A549 (cell line): ENCODE measurements around the gene HOXD12. TPM values are rescaled to one million over a fixed set of nuclear protein-coding genes. Genes with fewer than 3 reads are reported as not detected.

ENCODE experiments used
- ATAC-seq, 2 experiments: fragments of 200-7000 bp in 1 of 2; fragments of >200 bp in 1 of 2; cut with Nextera tagmentation in 1 of 2; cut with Tn5 transposase in 1 of 2; 3 replicates each; pipeline versions ENCODE4 v1.8.0 to v1.9.1; 2018 to 2020; ENCODE audit warnings: mild to moderate bottlenecking in 1 of 2, moderate library complexity in 1 of 2
- CTCF ChIA-PET: fragments of 300-600 bp; sonication (Branson Sonifier 250); formaldehyde crosslinking; extraction: SDS; loops from one replicate; lab custom pipeline; 2021; ENCODE audit warnings: antibody characterized with exemption, inconsistent platforms; lab: Yijun Ruan, JAX
- POLR2A ChIA-PET: fragments of 350-600 bp; formaldehyde crosslinking; extraction: SDS; loops from one replicate; lab custom pipeline; 2021; ENCODE audit warnings: antibody characterized with exemption, inconsistent platforms; lab: Yijun Ruan, JAX
- DNase-seq, 2 experiments: peaks; one replicate each; pipeline versions ENCODE4 v3.0.0 to v3.0.0-alpha.2; 2011 to 2016; ENCODE audit warnings: low read depth in 1 of 2, low spot score in 1 of 2
- FAIRE-seq: peaks from 2 replicates; lab custom pipeline; 2011; peaks lifted over from hg19 to GRCh38; lab: Jason Lieb, UNC
- H3K27ac ChIP-seq, 2 experiments: fragments of >200 bp; sonication (Bioruptor Twin); formaldehyde crosslinking; 3 replicates each; pipeline ENCODE4 v1.5.1; 2016 to 2017
- H3K4me1 ChIP-seq: fragments of >200 bp; sonication (Bioruptor Twin); formaldehyde crosslinking; 3 replicates; pipeline ENCODE4 v1.6.1; 2016
- H3K4me2 ChIP-seq: fragments of >200 bp; sonication (Bioruptor Twin); formaldehyde crosslinking; 3 replicates; pipeline ENCODE4 v1.6.1; 2016
- H3K4me3 ChIP-seq: fragments of >200 bp; sonication (Bioruptor Twin); formaldehyde crosslinking; 3 replicates; pipeline ENCODE4 v1.5.1; 2016
- H3K9me3 ChIP-seq: fragments of >200 bp; sonication (Bioruptor Twin); formaldehyde crosslinking; 3 replicates; pipeline ENCODE4 v1.6.1; 2016
- CBX8 ChIP-seq: fragments of 200-600 bp; sonication (generic); IDR thresholded peaks from 2 replicates; pipeline ENCODE4 v1.6.1; 2016
- CHD2 ChIP-seq: fragments of 150-350 bp; IDR thresholded peaks from 2 replicates; pipeline ENCODE4 v1.6.1; 2014; ENCODE audit warnings: low read length; ENCODE audit not compliant: partially characterized antibody
- CHD4 ChIP-seq: fragments of 200-600 bp; sonication (generic); IDR thresholded peaks from 2 replicates; pipeline ENCODE4 v1.6.1; 2016; ENCODE audit warnings: antibody characterized with exemption, mild to moderate bottlenecking, borderline replicate concordance
- EP300 ChIP-seq, 2 experiments: fragments of >200 bp; sonication (Bioruptor Twin); formaldehyde crosslinking; IDR thresholded peaks; 2 replicates in 1 of 2; 3 replicates in 1 of 2; pipeline ENCODE4 v1.6.1; 2016 to 2017
- ESRRA ChIP-seq: fragments of 150-350 bp; IDR thresholded peaks from 2 replicates; pipeline ENCODE4 v1.6.1; 2014; ENCODE audit warnings: mild to moderate bottlenecking, low read length, borderline replicate concordance
- FOSB ChIP-seq: fragments of 250-450 bp; sonication (Bioruptor Pico); IDR thresholded peaks from 2 replicates; pipeline ENCODE4 v1.5.0; 2020; ENCODE audit warnings: mild to moderate bottlenecking, moderate library complexity
- FOSL2 ChIP-seq, 2 experiments: fragments of 450-650 bp in 1 of 2; fragments of >200 bp in 1 of 2; sonication (Bioruptor Twin) in 1 of 2; formaldehyde crosslinking; IDR thresholded peaks; 2 replicates each; pipeline versions ENCODE4 v1.5.0 to v1.6.1; 2016 to 2020; ENCODE audit warnings: mild to moderate bottlenecking in 1 of 2, moderate library complexity in 1 of 2
- FOXS1 ChIP-seq: fragments of 250-450 bp; sonication (Bioruptor Pico); IDR thresholded peaks from 2 replicates; pipeline ENCODE4 v1.5.0; 2020; ENCODE audit warnings: mild to moderate bottlenecking, moderate library complexity
- HOXA7 ChIP-seq: fragments of 250-450 bp; sonication (Bioruptor Pico); IDR thresholded peaks from 2 replicates; pipeline ENCODE4 v1.5.0; 2020; ENCODE audit warnings: mild to moderate bottlenecking, moderate library complexity
- JUNB ChIP-seq: fragments of >200 bp; sonication (Bioruptor Twin); formaldehyde crosslinking; IDR thresholded peaks from 2 replicates; pipeline ENCODE4 v1.6.1; 2016
- MAFK ChIP-seq: fragments of 450-650 bp; IDR thresholded peaks from 2 replicates; pipeline ENCODE4 v1.6.1; 2014; ENCODE audit not compliant: partially characterized antibody
- NPAS2 ChIP-seq: fragments of 250-450 bp; sonication (Bioruptor Pico); IDR thresholded peaks from 2 replicates; pipeline ENCODE4 v1.8.0; 2022; ENCODE audit warnings: mild to moderate bottlenecking, moderate library complexity, borderline replicate concordance
- NR3C1 ChIP-seq: fragments of >200 bp; sonication (Bioruptor Twin); formaldehyde crosslinking; IDR thresholded peaks from 3 replicates; pipeline ENCODE4 v1.6.1; 2017
- POLR2A ChIP-seq: IDR thresholded peaks from 2 replicates; pipeline ENCODE4 v1.6.1; 2012; ENCODE audit warnings: mild to moderate bottlenecking, low read length
- RARB ChIP-seq: fragments of 250-450 bp; sonication (Bioruptor Pico); IDR thresholded peaks from 2 replicates; pipeline ENCODE4 v1.8.0; 2021; ENCODE audit warnings: mild to moderate bottlenecking, moderate library complexity
- ZC3H11A ChIP-seq: fragments of 450-650 bp; IDR thresholded peaks from 2 replicates; pipeline ENCODE4 v1.6.1; 2014; ENCODE audit warnings: antibody characterized with exemption, mild to moderate bottlenecking
- ZFP36 ChIP-seq: fragments of 450-650 bp; IDR thresholded peaks from 2 replicates; pipeline ENCODE4 v1.6.1; 2014; ENCODE audit warnings: borderline replicate concordance; ENCODE audit not compliant: partially characterized antibody
- ZNF302 ChIP-seq: fragments of 250-450 bp; sonication (Bioruptor Pico); IDR thresholded peaks from 2 replicates; pipeline ENCODE4 v1.9.0; 2021; ENCODE audit warnings: inconsistent platforms, mild to moderate bottlenecking, moderate library complexity
- WGBS: methylation state at CpG from one replicate; pipeline ENCODE4 v1.1.6; 2017; ENCODE audit errors: missing lambda C conversion rate; 5-methylcytosine and 5-hydroxymethylcytosine counted together
- polyA plus RNA-seq, 4 experiments: library from polyadenylated mRNA; depleted of rRNA in 3 of 4; stranded (reverse); fragments of >200 nt; fragmentation: RNase III in 1 of 4; extraction: RNeasy Plus Mini Kit Qiagen cat#74134 plus additional on column Dnase treatment in 1 of 4; gene quantifications; 2 replicates in 3 of 4; 3 replicates in 1 of 4; pipeline ENCODE4 v1.2.3, GENCODE V29; 2011 to 2017
- TF ChIP-seq, protein P1 (sequence below): IDR thresholded peaks from 2 replicates; pipeline ENCODE4 v1.6.1; 2012; ENCODE audit warnings: low read depth, borderline replicate concordance
- TF ChIP-seq, protein P2 (sequence below): fragments of 250-450 bp; sonication (Bioruptor Pico); IDR thresholded peaks from 2 replicates; pipeline ENCODE4 v1.5.0; 2021; ENCODE audit warnings: mild to moderate bottlenecking, moderate library complexity, borderline replicate concordance
- TF ChIP-seq, protein P3 (sequence below): fragments of 200-600 bp; sonication (generic); IDR thresholded peaks from 2 replicates; pipeline ENCODE4 v1.6.1; 2016; ENCODE audit warnings: antibody characterized with exemption, mild to moderate bottlenecking, moderate library complexity
- TF ChIP-seq, protein P4 (sequence below): fragments of 450-650 bp; IDR thresholded peaks from 2 replicates; pipeline ENCODE4 v1.6.1; 2014; ENCODE audit warnings: antibody characterized with exemption
- TF ChIP-seq, protein P5 (sequence below): fragments of 250-450 bp; sonication (Bioruptor Pico); IDR thresholded peaks from 2 replicates; pipeline ENCODE4 v1.5.0; 2020; ENCODE audit warnings: low read depth, mild to moderate bottlenecking, moderate library complexity

The HOXD12 gene
- polyA plus RNA-seq, 2 of the 4 experiments (the other 2 are of a cell fraction) = not detected

DNA sequence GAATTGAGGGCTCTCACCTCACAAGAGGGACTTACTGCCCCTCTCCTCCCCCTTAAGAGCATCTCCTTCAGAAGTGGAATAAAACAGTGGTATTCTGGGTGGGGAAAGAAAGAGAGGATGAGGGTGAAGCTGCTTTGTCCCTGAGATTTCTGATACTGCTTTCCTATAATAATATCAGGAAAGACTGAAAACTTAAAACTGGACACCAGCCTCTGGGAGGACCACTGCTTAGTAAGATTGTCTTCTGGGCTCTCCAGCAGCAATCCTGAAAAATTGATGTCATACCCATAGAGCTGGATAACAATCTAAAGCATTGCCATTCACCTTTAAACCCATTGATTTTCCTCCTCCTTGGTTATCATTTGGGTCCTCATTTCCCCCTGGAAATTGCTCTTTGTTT lies 47.0 kb downstream of the HOXD12 start:
- CTCF ChIA-PET = interaction anchor here (1.2 to 11.6 kb wide), 3 partner anchors 308 to 507 kb away, joined by 5 to 196 read pairs (median 5); no protein-coding TSS in a partner anchor
- POLR2A ChIA-PET = no interaction called here
- H3K9me3 ChIP-seq = no peaks in the 10 kb centered on the region
- H3K4me2 ChIP-seq = no peak overlapping the region
- ATAC-seq (no peak), DNase-seq (no peak), FAIRE-seq (no peak)
- H3K27ac ChIP-seq = no peak overlapping the region
- TF ChIP-seq JUNB (no peak), CBX8 (no peak), ZFP36 (no peak), ZC3H11A (no peak), HOXA7 (CRISPR knock-in tag) (no peak), NPAS2 (no peak), EP300 (IDR thresholded peaks at IDR 0.05) (no peak), ZNF302 (CRISPR knock-in tag) (no peak), FOXS1 (CRISPR knock-in tag) (no peak)
- TF ChIP-seq, protein P1, sequence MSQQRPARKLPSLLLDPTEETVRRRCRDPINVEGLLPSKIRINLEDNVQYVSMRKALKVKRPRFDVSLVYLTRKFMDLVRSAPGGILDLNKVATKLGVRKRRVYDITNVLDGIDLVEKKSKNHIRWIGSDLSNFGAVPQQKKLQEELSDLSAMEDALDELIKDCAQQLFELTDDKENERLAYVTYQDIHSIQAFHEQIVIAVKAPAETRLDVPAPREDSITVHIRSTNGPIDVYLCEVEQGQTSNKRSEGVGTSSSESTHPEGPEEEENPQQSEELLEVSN = no peak
- H3K4me1 ChIP-seq = no peaks in the 10 kb centered on the region
- no peak overlapping the region for H3K4me3 ChIP-seq

DNA sequence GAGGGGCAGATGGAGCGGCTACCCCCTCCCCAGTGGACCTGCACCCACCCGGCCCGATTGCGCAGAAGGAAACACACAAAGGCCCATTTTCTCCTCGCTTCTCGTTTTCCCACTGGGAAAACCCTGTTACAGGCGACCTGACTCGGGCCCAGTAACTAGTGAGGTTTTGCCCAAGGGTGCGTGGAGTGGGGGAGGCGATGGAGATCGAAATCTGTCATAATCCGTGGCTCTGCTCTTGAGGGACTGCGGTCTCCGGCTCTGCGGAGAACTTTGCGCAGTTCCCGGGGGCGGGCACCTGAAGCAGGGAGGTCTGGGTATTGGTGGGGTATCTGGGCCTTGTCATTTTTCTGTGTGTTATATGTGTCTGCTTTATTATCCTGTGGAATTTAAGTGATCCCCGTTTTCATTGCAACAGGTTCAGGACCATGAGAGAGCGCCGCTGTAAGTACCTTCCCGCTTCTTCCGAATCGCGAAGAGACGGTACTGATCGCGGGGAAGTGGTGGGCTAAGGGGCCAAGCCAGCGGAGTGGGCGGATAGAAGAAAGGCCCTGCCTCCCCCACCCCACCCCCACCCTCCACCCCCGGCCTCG lies 47.7 kb downstream of the HOXD12 start:
- no peak for TF ChIP-seq HOXA7 (CRISPR knock-in tag)
- TF ChIP-seq, protein P2, sequence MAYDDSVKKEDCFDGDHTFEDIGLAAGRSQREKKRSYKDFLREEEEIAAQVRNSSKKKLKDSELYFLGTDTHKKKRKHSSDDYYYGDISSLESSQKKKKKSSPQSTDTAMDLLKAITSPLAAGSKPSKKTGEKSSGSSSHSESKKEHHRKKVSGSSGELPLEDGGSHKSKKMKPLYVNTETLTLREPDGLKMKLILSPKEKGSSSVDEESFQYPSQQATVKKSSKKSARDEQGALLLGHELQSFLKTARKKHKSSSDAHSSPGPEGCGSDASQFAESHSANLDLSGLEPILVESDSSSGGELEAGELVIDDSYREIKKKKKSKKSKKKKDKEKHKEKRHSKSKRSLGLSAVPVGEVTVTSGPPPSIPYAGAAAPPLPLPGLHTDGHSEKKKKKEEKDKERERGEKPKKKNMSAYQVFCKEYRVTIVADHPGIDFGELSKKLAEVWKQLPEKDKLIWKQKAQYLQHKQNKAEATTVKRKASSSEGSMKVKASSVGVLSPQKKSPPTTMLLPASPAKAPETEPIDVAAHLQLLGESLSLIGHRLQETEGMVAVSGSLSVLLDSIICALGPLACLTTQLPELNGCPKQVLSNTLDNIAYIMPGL (CRISPR knock-in tag) = no peak
- TF ChIP-seq ESRRA = no peak
- TF ChIP-seq, protein P3, sequence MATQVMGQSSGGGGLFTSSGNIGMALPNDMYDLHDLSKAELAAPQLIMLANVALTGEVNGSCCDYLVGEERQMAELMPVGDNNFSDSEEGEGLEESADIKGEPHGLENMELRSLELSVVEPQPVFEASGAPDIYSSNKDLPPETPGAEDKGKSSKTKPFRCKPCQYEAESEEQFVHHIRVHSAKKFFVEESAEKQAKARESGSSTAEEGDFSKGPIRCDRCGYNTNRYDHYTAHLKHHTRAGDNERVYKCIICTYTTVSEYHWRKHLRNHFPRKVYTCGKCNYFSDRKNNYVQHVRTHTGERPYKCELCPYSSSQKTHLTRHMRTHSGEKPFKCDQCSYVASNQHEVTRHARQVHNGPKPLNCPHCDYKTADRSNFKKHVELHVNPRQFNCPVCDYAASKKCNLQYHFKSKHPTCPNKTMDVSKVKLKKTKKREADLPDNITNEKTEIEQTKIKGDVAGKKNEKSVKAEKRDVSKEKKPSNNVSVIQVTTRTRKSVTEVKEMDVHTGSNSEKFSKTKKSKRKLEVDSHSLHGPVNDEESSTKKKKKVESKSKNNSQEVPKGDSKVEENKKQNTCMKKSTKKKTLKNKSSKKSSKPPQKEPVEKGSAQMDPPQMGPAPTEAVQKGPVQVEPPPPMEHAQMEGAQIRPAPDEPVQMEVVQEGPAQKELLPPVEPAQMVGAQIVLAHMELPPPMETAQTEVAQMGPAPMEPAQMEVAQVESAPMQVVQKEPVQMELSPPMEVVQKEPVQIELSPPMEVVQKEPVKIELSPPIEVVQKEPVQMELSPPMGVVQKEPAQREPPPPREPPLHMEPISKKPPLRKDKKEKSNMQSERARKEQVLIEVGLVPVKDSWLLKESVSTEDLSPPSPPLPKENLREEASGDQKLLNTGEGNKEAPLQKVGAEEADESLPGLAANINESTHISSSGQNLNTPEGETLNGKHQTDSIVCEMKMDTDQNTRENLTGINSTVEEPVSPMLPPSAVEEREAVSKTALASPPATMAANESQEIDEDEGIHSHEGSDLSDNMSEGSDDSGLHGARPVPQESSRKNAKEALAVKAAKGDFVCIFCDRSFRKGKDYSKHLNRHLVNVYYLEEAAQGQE = no peak
- TF ChIP-seq JUNB = no peak
- TF ChIP-seq, protein P4, sequence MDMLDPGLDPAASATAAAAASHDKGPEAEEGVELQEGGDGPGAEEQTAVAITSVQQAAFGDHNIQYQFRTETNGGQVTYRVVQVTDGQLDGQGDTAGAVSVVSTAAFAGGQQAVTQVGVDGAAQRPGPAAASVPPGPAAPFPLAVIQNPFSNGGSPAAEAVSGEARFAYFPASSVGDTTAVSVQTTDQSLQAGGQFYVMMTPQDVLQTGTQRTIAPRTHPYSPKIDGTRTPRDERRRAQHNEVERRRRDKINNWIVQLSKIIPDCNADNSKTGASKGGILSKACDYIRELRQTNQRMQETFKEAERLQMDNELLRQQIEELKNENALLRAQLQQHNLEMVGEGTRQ = no peak
- TF ChIP-seq POLR2A = no peak
- TF ChIP-seq CHD4 = no peak
- no peak for TF ChIP-seq FOSL2 (IDR thresholded peaks at IDR 0.05)
- TF ChIP-seq FOSL2 (CRISPR knock-in tag; IDR thresholded peaks at IDR 0.05) = no peak
- TF ChIP-seq ZNF302 (CRISPR knock-in tag) = no peak
- TF ChIP-seq MAFK = no peak
- no peak for TF ChIP-seq FOSB (CRISPR knock-in tag)
- TF ChIP-seq NR3C1 = no peak
- TF ChIP-seq RARB (CRISPR knock-in tag) = no peak
- TF ChIP-seq, protein P5, sequence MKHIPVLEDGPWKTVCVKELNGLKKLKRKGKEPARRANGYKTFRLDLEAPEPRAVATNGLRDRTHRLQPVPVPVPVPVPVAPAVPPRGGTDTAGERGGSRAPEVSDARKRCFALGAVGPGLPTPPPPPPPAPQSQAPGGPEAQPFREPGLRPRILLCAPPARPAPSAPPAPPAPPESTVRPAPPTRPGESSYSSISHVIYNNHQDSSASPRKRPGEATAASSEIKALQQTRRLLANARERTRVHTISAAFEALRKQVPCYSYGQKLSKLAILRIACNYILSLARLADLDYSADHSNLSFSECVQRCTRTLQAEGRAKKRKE (CRISPR knock-in tag) = no peak
- no peak for TF ChIP-seq CHD2
- no peak for TF ChIP-seq EP300 (IDR thresholded peaks at IDR 0.05)
- WGBS = 80% methylated on average over 32 of the region's 32 CpGs
- CTCF ChIA-PET = interaction anchor here (1.8 to 11.6 kb wide), 2 partner anchors 308 to 506 kb away, joined by 5 to 196 read pairs; no protein-coding TSS in a partner anchor
- Histone ChIP-seq H3K4me3 (no peak overlapping the region), H3K27ac (no peak overlapping the region), H3K4me1 (no peaks in the 10 kb centered on the region), H3K9me3 (no peaks in the 10 kb centered on the region), H3K4me2 (no peak overlapping the region)
- POLR2A ChIA-PET = no interaction called here
- FAIRE-seq (no peak), ATAC-seq (no peak), DNase-seq (no peak)
